Astrocyte (in vitro differentiated cells and primary cell): ENCODE data around the gene GMPR. TPM values are rescaled to one million over a fixed set of nuclear protein-coding genes. Genes with fewer than 3 reads are reported as not detected.

ENCODE experiments used
- DNase-seq: peaks from one replicate; pipeline ENCODE4 v3.0.0-alpha.2; 2010; ENCODE audit warnings: low read depth
- FAIRE-seq: peaks from 2 replicates; lab custom pipeline; 2011; peaks lifted over from hg19 to GRCh38; lab: Jason Lieb, UNC
- H2AFZ ChIP-seq: 2 replicates; pipeline ENCODE4 v1.6.0; 2012; ENCODE audit warnings: low read depth, low read length, inconsistent platforms
- H3K27ac ChIP-seq: 2 replicates; pipeline ENCODE4 v1.5.1; 2011; ENCODE audit warnings: low read depth, low read length, inconsistent platforms
- H3K27me3 ChIP-seq: 2 replicates; pipeline ENCODE4 v1.6.0; 2011; ENCODE audit warnings: low read length, inconsistent platforms; ENCODE audit not compliant: insufficient read depth
- H3K36me3 ChIP-seq: 2 replicates; pipeline ENCODE4 v1.5.1; 2011; ENCODE audit warnings: low read length, inconsistent platforms; ENCODE audit not compliant: insufficient read depth
- H3K4me1 ChIP-seq: 2 replicates; pipeline ENCODE4 v1.5.1; 2011; ENCODE audit warnings: low read length, inconsistent platforms; ENCODE audit not compliant: insufficient read depth
- H3K4me2 ChIP-seq: 2 replicates; pipeline ENCODE4 v1.6.0; 2012; ENCODE audit warnings: low read length, inconsistent platforms
- H3K4me3 ChIP-seq: 2 replicates; pipeline ENCODE4 v1.5.1; 2011; ENCODE audit warnings: low read depth, mild to moderate bottlenecking, low read length, inconsistent platforms; ENCODE audit not compliant: insufficient read depth
- H3K79me2 ChIP-seq: 2 replicates; pipeline ENCODE4 v1.6.0; 2012; ENCODE audit warnings: mild to moderate bottlenecking, low read length, inconsistent platforms; ENCODE audit not compliant: insufficient read depth
- H3K9ac ChIP-seq: 2 replicates; pipeline ENCODE4 v1.6.0; 2012; ENCODE audit warnings: mild to moderate bottlenecking, low read length, inconsistent platforms
- H3K9me3 ChIP-seq: 2 replicates; pipeline ENCODE4 v1.5.1; 2012; ENCODE audit warnings: low read depth, mild to moderate bottlenecking, low read length, inconsistent platforms; ENCODE audit not compliant: insufficient read depth
- H4K20me1 ChIP-seq: 2 replicates; pipeline ENCODE4 v1.6.0; 2012; ENCODE audit warnings: low read length, inconsistent platforms; ENCODE audit not compliant: insufficient read depth
- H3K27ac Mint-ChIP-seq: one replicate; pipeline ENCODE4 v1.8.0; 2021; ENCODE audit warnings: mild to moderate bottlenecking, mixed read lengths; ENCODE audit not compliant: unreplicated experiment
- H3K27me3 Mint-ChIP-seq: one replicate; pipeline ENCODE4 v1.8.0; 2021; ENCODE audit warnings: low read depth, mixed read lengths; ENCODE audit not compliant: unreplicated experiment
- H3K36me3 Mint-ChIP-seq: one replicate; pipeline ENCODE4 v1.8.0; 2021; ENCODE audit warnings: low read depth, mixed read lengths; ENCODE audit not compliant: unreplicated experiment
- H3K4me1 Mint-ChIP-seq: one replicate; pipeline ENCODE4 v1.8.0; 2021; ENCODE audit warnings: low read depth, mixed read lengths; ENCODE audit not compliant: unreplicated experiment
- H3K4me3 Mint-ChIP-seq: one replicate; pipeline ENCODE4 v1.8.0; 2021; ENCODE audit warnings: mild to moderate bottlenecking, moderate library complexity, mixed read lengths; ENCODE audit not compliant: unreplicated experiment
- H3K9me3 Mint-ChIP-seq: one replicate; pipeline ENCODE4 v1.8.0; 2021; ENCODE audit warnings: mild to moderate bottlenecking, mixed read lengths; ENCODE audit not compliant: unreplicated experiment
- EZH2 ChIP-seq: IDR thresholded peaks from 2 replicates; pipeline ENCODE4 v1.6.1; 2012; ENCODE audit warnings: mild to moderate bottlenecking, low read length, inconsistent platforms; ENCODE audit not compliant: insufficient read depth
- total RNA-seq: library from RNA; stranded (reverse); gene quantifications from 2 replicates; pipeline ENCODE4 v1.2.1, GENCODE V29; 2021
- TF ChIP-seq, protein P1 (sequence below): IDR thresholded peaks from 2 replicates; pipeline ENCODE4 v1.5.1; 2011; ENCODE audit warnings: low read depth, mild to moderate bottlenecking, inconsistent platforms, low read length, moderate library complexity; ENCODE audit not compliant: insufficient read depth

GMPR gene
- total RNA-seq, 1 donor from 2014 or later: 2.0 TPM

GRCh38 chr6:16301511-16301910 lies 63.1 kb downstream of the GMPR start:
- Histone ChIP-seq H3K4me2 (no peak overlapping the region), H3K79me2 (no peaks in the 10 kb centered on the region), H4K20me1 (peaks cover 4% of the 10 kb centered on the region), H3K9ac (no peak overlapping the region), H3K36me3 (peaks cover 3% of the 10 kb centered on the region), H3K27me3 (no peaks in the 10 kb centered on the region), H3K9me3 (no peaks in the 10 kb centered on the region), H3K4me1 (no peaks in the 10 kb centered on the region), H2AFZ (no peak overlapping the region), H3K27ac (no peak overlapping the region), H3K4me3 (no peak overlapping the region)
- TF ChIP-seq, protein P1, sequence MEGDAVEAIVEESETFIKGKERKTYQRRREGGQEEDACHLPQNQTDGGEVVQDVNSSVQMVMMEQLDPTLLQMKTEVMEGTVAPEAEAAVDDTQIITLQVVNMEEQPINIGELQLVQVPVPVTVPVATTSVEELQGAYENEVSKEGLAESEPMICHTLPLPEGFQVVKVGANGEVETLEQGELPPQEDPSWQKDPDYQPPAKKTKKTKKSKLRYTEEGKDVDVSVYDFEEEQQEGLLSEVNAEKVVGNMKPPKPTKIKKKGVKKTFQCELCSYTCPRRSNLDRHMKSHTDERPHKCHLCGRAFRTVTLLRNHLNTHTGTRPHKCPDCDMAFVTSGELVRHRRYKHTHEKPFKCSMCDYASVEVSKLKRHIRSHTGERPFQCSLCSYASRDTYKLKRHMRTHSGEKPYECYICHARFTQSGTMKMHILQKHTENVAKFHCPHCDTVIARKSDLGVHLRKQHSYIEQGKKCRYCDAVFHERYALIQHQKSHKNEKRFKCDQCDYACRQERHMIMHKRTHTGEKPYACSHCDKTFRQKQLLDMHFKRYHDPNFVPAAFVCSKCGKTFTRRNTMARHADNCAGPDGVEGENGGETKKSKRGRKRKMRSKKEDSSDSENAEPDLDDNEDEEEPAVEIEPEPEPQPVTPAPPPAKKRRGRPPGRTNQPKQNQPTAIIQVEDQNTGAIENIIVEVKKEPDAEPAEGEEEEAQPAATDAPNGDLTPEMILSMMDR: no peak
- TF ChIP-seq EZH2: no peak
- Mint-ChIP-seq H3K27ac (no peak overlapping the region), H3K36me3 (peaks cover 20% of the 10 kb centered on the region), H3K4me1 (no peaks in the 10 kb centered on the region), H3K9me3 (no peaks in the 10 kb centered on the region), H3K4me3 (no peak overlapping the region), H3K27me3 (no peaks in the 10 kb centered on the region)
- FAIRE-seq (no peak), DNase-seq (no peak)

- Histone ChIP-seq H3K4me1 (no peaks in the 10 kb centered on the region), H3K4me2 (no peak overlapping the region), H2AFZ (no peak overlapping the region), H3K9me3 (no peaks in the 10 kb centered on the region), H3K4me3 (no peak overlapping the region), H3K27me3 (no peaks in the 10 kb centered on the region), H3K36me3 (peaks cover 3% of the 10 kb centered on the region), H3K27ac (no peak overlapping the region), H3K79me2 (no peaks in the 10 kb centered on the region), H4K20me1 (peaks cover 4% of the 10 kb centered on the region), H3K9ac (no peak overlapping the region)
- no peak overlapping the region for H3K27ac Mint-ChIP-seq
- TF ChIP-seq, protein P1: no peak
- TF ChIP-seq EZH2: no peak
- H3K4me3 Mint-ChIP-seq: no peak overlapping the region
- no peaks in the 10 kb centered on the region for H3K4me1 Mint-ChIP-seq
- no peak for FAIRE-seq
- no peaks in the 10 kb centered on the region for H3K27me3 Mint-ChIP-seq
- no peak for DNase-seq
- no peaks in the 10 kb centered on the region for H3K9me3 Mint-ChIP-seq
- peaks cover 21% of the 10 kb centered on the region for H3K36me3 Mint-ChIP-seq
Observed at GRCh38 chr6:16302721-16303552, 64.5 kb downstream of the GMPR start.

DNA sequence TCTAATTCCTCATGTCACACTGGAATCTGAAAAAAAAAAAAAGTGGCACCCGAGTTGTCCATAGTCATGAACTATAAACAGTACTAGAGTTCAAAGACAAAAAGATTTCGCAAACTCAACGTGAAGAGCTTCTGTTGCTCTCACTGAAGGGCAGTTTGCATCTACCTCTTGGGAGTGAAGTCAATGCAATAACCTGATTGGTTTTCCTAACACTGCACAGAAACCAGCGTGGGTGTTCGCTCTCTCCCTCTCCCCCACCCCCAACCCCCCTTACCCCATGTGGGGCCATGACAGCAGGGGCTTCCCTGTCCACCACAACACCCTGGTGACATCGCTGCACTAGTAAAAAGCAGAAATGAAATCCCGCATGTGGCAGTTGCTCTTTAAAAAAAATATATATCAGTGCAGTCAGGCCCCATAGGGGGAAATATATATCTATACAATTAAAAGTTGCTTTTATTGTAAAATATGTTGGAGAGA lies 66.9 kb downstream of the GMPR start:
- H3K9me3 Mint-ChIP-seq: no peaks in the 10 kb centered on the region
- no peaks in the 10 kb centered on the region for H3K4me1 ChIP-seq
- H3K36me3 Mint-ChIP-seq: peaks cover 16% of the 10 kb centered on the region
- peaks cover 2% of the 10 kb centered on the region for H3K4me1 Mint-ChIP-seq
- H3K4me3 Mint-ChIP-seq: no peak overlapping the region
- H2AFZ ChIP-seq: no peak overlapping the region
- no peaks in the 10 kb centered on the region for H4K20me1 ChIP-seq
- no peak overlapping the region for H3K27ac Mint-ChIP-seq
- no peak overlapping the region for H3K27ac ChIP-seq
- no peak overlapping the region for H3K4me3 ChIP-seq
- no peak overlapping the region for H3K4me2 ChIP-seq
- FAIRE-seq (no peak), DNase-seq (no peak)
- peaks cover 3% of the 10 kb centered on the region for H3K36me3 ChIP-seq
- H3K9me3 ChIP-seq: no peaks in the 10 kb centered on the region
- TF ChIP-seq, protein P1: no peak
- no peak for TF ChIP-seq EZH2
- no peaks in the 10 kb centered on the region for H3K27me3 Mint-ChIP-seq
- no peak overlapping the region for H3K9ac ChIP-seq
- no peaks in the 10 kb centered on the region for H3K27me3 ChIP-seq
- no peaks in the 10 kb centered on the region for H3K79me2 ChIP-seq
